ENCODE results near the gene SERPIND1.
"Not testable (repeated sequence)": the region's sequence is repeated elsewhere in the genome, so short reads cannot be mapped to it uniquely, and the experiment has no call there.

Gene SERPIND1

DNA sequence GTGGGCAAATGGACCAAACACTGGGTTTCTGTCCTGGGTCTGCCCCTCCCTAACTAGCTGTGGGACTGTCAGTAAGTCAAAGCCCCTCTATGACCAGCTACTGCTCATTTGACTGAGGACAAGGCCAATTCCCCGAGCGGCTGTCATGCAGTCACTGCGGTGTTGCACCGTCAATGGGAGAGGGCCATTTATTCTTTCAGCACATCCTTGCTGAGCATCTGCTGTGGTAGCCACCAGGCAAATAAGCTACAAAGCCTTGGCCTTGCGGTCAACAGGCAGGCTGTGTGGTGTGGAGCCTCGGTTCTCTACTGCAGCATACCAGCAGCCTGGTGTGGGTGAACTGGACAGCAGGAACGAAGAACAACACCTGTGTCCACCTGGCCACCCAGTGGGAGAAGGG lies 25.8 kb upstream of the SERPIND1 start:
- DNase-seq: no peak

DNA sequence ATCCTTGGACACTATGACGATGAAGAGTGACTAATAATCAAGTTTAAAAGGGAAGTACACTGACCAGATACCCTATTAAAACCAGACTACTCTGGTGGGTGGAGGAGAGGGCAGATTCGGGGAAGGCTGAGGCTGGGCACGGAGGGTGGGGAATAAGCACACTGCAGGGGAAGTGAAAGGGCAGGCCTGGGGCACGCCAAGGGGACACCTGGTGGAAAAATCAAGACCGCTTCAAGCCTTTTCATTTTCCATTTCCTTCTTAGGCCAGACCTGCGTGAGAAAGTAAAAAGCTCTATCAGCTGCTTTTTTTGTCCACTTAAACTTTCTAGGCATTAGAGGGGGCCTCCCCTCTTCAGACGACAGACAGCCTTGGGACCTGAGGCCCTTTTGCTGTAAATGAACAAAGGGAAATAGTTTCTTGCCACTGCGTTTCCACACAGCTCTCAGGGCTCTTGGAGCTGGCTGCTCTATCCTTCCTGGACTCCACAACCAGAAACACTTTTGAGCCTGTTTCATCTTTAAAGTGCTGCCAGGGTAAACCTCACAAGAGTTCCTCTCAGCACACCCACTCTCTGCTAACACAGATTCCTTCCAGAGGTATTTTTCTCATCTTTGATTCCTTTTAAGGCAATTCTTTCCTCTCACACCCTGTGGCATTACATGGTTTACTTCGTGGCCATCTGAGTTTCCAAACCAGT lies 25.0 kb upstream of the SERPIND1 start:
- DNase-seq: peak; percentile 60

DNA sequence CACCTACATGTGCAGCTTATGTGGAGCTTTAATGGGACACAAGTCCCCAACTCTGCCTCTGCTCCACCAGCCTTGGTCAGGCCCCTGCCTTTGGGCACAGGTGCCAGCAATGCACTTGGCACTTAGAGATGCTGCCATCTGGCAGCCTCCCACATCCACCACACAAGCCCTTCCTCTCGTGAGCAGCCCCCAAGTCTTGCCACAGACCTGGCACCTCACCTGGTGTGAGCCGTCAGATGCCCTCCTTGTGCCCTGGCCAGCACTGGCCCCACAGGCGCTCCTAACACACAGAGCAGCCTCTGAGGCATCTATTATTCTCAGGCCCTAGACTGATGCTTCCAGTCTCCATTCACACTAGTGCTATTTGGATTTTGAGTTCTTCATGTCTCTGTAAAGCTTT lies 24.5 kb upstream of the SERPIND1 start:
- DNase-seq: no peak

DNA sequence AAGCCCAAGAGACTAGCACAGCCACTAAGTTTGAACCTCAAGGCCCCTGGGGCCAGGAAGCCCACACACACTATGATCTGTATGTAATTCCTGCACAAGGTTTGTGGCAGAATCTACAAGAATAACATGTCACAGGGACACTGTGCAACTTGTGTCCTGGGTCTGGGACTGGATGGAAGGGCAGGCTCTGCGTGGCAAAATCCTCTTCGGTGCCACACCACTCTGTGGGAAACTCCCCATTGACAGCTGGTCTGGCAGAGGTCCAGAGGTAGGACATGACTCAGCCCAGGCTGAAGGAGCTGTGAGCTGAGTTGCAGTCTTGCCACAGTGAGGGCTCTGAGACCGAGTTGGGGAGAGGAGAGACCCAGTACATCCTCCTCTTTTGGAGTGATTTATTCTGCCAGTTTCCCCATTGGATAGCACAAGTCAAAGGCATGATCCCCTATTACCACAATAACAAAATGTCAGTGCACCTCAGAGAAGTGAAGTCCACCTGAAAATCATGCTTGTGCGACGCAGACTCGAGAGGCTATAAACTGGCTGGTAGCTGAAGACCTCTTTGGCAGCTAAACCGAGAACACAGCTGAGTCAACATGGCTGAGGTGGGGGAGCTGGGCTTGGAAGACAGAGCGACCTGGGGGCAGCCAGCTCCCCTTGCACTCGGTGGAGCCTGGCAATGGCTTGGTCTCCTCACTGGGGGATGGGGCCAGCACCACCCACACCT lies 23.3 kb upstream of the SERPIND1 start:
- peak; percentile 80 for DNase-seq

DNA sequence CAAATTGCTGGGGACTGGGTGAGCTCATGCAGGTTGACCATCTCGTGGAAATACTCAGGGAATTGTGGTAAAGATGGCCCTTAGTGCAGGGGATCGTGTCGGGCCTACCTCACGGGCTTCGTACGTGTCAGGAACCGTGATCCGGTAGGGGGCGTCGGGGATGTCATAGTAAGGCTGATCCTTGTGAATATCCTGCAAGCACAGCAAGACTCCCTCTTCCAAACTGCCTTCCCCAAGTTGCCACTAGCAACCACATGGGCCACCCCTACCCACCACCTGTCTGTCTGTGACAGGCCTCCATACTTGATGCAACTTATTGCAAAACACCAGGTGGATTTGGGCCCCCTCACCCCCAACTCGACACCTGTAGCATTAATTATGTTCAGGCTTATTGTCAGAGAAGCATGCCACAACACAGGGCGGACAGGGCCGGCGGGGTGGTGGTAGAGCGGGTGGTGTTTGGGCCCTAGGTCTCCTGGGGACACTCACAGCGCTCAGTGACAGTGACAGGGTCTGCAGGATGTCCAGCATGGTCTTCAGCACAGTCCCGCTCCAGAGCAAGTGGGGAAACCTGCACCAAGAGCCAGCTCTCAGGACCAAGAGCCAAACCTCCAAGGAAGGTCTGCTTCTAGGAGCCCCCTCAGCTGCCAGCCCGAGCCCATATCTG lies 22.6 kb upstream of the SERPIND1 start:
- DNase-seq: no peak

DNA sequence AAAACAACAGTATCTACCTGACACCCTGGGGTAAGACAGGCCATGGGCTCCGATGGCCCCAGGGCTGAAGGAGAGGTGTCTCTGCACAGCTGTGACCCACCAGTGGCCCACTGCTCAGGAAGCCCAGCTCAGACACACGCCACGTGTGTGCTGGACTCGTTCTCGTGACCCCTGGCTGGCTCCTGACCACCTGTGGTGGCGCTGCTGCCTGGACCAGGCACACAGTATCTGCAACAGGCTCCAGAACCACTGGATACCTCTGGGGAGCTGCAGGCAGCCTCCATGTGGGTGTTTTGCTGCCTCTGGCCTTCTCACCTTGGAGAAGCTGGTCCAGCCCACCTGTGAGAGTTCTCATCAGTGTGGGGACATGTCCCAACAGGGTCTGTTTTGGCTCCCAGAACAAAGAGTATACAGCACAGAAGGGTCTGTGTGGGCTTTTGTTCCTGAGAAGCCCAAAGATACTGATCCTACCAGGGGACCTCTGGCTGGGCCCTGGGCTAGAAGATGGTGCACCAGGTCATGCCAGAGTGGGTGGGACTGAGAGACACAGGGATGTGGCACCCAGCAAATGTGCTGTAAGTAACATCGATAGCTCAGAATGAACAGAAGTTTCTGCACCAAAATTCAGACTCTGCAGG lies 21.7 kb upstream of the SERPIND1 start:
- DNase-seq: no peak

DNA sequence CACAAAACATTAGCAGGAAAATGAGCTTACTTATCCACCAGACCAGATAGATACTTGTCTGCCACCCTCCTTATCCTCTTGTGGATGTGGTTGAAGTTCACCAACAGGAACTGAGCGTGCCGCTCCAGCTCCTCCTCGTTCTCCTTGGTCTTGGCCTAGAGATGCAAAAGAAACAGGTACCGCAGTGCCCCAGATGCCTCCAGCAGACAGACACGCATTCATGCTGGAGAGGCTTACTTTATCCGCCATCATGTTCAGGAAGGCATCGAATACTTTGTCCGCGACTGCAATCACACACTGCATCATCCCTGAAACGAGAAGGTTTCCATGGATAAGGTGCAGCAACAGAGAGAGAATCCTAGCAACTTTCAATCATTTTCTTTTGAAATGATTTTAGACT lies 21.0 kb upstream of the SERPIND1 start:
- DNase-seq: no peak

DNA sequence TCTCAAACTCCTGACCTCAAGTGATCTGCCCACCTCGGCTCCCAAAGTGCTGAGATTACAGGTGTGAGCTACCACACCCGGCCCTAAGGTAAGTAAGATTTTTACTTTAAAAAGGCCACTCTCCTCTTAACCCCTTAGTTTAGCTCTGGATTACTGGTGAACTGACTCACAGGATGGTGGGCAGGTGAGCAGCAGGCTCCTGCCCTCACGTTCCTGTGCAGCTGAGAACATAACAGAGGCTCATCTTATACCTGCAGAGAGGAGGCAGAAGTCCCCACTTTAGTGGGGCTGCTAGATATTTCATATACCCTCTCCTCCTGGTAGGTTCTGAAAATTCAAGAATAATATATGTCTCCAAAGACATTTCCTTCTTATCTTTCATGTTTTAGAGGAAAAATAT lies 17.1 kb upstream of the SERPIND1 start:
- no peak for DNase-seq

DNA sequence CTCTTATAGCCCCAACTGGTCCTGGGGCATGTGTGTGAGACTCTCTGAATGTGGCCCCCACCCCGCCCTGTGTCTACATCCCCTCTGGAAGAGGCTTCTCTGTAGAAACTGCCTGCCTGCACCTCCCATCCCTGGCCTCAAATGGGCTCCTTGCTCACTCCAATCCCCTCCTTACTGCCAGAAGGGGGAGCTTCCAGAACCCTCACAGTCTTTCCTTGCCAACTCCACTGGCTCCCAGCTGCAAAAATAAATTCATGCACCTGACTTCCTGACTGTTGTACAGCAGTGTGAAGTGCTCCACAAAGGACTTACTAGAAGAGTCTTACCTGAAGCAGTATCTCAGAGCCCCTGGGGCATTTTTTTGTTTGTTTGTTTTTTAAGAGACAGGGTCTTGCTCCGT lies 15.2 kb upstream of the SERPIND1 start:
- no peak for DNase-seq

DNA sequence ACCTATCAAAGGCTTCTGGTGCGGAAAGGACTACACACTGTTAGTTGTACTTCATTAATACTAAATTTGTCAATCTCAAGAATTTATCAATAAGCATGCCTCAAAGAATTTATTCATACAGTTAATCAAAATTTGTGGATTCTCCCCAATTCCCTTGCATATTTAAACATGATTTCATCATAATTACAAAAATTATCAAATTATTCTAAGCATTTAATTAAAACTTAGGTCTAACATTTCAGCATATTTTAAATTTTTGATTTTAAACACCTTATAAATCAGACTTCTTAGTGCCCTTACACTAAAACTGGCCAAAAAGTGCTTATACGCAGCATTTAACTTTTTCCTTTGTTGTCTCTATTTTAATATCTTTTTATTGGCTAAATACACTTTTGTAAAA lies 13.8 kb upstream of the SERPIND1 start:
- DNase-seq: no peak

DNA sequence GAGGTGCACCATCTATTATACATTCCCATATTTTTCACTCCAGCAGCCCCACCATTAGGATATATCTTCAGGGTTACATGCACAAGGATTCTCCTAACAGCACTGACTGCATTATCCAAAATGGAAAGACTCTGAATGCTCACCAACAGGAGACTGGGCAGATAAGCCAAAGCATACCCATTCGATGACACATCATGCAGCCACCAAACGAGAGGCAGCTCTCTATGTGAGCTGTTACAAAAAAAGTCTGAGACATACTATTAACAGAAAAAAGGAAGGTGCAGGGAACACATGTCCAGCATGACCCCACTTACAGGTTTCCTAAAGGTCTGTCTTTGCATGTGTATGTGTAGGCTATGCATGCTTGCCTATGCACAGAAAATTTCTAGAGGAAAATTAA lies 12.4 kb upstream of the SERPIND1 start:
- no peak for DNase-seq

DNA sequence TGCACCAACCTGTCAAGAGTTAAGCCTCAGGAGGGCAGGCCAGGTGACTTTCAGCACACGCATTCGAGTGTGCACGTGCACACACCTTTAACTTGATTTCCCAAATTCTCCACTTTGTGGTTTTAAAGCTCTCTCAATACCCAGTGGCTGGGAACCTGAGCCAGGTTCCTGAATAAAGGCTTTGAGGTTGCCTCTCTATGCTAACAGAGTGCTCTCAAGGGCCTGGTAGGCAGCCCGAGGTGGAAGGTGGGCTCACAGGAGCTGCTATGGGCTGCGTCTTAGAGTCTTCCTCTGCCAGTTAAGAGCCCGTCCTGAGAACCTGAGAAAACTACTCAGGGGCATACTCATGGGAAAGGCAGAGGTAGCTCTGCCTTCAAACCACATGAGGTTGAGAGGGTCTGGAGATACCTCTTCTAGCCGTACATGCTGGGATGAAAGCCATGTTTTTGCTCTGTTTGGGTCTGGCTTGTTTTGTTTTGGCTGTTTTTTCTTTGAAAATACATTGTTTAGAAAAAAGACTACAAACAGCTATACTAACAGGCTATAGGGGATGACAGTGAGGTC lies 11.6 kb upstream of the SERPIND1 start:
- no peak for DNase-seq

DNA sequence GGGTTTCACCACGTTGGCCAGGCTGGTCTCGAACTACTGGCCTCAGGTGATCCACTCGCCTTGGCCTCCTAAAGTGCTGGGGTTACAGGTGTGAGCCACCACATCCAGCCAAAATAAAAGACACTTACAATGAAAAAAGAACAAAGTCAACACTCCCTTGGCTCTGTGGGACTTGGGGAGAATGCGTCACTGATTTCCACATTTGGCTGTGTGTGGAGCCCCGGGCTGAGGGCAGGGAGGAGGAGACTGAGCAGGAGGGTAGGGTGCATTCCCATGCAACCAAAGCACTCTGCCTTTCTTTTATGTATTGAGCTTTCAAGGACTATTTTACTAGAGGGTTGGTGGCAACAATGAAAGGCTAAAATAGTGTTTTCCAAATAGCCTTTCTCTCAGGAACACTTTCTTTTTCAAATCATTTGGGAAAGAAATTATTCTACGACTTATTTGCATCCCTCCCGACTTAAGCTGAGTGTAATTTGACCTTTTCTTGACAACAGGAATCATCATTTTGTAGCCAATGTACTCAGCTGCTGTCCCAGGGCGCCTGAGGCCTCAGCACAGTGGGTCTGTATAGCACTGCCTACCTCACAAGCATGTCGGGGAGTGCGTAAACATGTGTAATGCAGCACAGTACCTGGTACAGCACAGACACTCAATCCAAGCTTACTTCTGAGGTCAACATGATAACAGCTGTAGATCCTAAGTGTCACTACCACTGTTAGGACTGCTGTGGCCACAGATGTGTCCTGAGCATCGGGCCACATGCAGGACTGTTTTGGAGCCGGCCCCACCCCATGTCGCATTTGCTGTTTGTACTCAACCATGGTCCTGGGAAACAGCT lies 10.1 kb upstream of the SERPIND1 start:
- no peak for DNase-seq

DNA sequence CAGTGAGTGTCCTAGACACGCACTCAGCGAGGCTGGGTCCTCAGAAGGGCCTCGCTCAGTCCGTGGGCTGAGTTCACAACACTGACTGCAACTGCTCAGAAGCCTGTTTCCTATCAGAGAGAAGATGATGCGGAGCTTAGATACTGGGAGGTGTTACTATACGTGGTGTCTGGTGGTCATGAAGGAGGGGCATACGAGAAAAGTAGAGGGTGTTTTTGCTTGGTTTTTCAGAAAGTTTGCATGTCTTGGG lies 9.5 kb upstream of the SERPIND1 start:
- no peak for DNase-seq

DNA sequence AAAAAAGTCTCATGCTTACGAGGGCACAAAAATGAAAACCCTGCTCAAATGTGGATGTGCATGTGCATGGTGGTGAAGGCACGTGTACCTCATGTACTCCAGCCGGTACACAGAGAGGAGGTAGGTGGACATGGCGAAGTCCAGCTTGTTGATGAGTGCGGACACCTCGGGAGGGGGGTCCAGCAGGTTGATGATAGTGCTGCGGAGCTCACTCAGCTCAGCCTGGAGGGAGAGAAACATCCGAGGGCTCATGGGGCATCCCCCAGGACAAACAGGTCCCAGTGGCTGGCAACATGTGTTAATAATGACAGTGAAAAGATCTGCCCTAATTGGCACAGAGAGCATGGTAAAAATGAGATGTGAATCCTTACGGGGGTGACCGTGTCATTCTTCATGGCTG lies 9.2 kb upstream of the SERPIND1 start:
- no peak for DNase-seq

DNA sequence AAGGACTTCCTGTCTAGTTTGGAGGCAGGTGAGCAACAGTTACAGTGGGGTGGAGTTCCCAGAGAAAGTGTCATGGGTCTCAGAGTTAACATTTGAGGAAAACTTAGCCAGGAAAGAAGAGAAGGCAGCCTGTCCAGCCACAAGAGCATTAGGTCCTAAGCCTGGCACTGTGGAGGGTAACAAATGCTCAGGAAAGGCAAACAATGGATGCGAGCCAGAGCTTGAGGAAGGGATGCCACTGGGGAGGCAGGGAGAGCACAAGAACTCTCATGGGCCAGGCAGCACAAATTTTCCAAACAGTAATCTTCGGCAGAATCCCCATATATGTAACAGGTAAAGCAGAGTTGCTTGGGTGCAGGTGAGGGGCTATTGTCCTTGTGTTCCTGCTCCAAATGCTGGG lies 8.0 kb upstream of the SERPIND1 start:
- DNase-seq: no peak

DNA sequence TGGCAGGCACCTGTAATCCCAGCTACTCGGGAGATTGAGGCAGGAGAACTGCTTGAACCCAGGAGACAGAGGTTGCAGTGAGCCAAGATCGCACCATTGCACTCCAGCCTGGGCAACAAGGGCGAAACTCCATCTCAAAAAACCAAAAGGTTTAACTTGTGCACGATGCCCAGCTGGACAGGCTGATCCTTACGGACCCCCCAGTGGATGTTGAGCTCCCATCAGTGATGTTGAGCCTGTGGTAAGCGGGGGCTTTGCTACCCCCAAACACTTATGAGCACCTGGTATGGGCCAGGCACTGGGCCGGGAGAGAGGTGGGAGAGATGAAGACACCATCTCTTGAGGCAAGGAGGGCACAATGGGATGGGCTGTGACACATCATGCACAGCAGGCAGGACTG lies 7.4 kb upstream of the SERPIND1 start:
- DNase-seq: no peak

DNA sequence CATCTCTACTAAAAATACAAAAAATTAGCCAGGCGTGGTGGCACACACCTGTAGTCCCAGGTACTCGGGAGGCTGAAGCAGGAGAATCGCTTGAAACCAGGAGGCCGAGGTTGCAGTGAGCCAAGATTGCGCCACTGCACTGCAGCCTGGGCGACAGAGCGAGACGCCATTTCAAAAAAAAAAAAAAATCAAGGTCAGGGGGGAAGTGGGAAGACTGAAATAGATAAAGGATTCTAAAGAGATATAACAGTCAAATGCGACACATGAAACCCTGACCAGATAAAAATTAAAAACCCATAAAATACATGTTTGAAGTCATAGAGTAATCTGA lies 4.5 kb upstream of the SERPIND1 start:
- DNase-seq: not testable (repeated sequence)

DNA sequence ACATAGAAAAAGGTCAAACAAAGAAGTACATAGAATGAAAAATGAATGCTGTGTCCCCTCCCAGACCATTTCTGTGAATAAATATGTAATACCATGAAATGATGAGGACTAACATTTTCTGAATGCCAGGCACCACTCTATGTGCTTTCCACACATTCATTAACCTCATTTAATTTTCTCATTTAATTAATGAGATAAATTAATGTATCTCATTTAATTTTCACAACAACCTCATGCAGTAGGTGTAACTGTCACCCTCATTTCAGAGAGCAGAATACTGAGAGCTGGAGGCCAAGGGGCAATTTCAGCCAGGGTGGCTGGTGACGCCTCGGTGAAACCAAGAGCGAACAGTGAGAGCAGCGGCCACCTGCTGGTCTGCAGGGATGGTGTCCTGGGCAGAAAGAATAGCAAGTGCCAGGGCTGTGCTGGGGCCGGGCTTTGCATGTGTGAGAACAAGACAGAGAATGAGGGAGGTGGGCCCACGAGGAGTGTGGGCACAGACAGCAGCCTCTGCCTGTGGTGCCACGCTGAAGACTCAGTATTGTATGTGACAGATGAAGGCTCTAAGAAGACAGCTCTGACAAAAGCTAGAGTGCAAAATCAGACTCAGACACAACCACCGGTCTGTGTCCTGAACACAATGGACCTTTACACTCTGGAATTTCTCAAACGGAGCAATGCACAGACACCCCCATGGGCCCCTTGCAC lies 1.8 kb upstream of the SERPIND1 start:
- DNase-seq: no peak

DNA sequence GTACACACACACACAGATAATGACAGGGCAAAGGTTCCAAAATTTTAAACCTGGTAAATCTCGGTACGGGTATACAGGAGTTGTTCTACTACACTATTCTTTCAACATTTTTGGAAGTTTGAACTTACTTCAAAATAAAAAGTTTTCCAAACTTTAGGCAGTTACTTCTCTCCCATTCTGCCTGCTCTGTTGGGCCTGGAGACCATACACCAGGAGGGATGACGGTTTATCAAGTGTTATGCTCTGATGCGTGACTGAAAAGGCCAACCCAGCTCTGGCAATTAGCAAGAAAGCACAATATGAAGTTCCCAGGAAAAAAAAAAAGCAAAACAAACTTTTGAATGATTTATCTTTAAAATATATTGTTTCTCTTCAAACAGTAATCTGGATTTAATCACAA lies 969 bp downstream of the SERPIND1 start:
- DNase-seq: no peak

DNA sequence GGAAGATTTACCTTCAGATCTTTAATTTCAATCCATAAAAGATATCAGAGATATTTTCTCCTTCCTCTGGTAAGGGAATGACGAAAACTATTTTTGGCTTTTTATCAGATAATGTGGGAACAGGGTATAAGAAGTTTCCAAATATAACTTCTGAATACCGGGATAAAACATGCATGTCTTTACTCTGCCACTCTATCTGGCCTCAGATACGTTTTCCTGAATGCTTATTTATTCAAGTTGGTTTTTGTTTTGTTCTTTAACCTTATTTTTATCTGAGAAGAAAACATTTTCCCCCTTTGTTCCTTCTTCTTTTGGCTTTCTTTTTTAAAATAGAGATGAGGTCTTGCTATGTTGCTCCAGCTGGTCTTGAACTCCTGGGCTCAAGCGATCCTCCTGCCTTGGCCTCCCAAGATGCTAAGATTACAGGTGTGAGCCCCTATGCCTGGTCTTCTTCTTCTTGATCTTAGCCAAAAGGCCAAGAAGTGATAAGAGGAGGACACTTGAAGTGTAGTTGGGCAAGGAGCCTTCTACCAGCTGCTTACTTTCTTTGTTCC lies 1.5 kb downstream of the SERPIND1 start:
- no peak for DNase-seq
